Heart left ventricle (tissue), 16 donors: ENCODE measurements around the gene BEND2. TPM values are rescaled to one million over a fixed set of nuclear protein-coding genes. Genes with fewer than 3 reads are reported as not detected.
"Not testable (repeated sequence)": the region's sequence is repeated elsewhere in the genome, so short reads cannot be mapped to it uniquely, and the experiment has no call there.

Experiments
- ATAC-seq, 4 donors: fragments of 200-7000 bp; cut with Tn5 transposase; one replicate each; pipeline ENCODE4 v1.9.1; 2020 to 2022; ENCODE audit warnings: moderate library complexity in 4 of 4, mild to moderate bottlenecking in 3 of 4, moderate number of reproducible peaks in 1 of 4
- DNase-seq, 5 donors: peaks; one replicate each; pipeline ENCODE4 v3.0.0-alpha.2; 2020
- H3K27ac ChIP-seq, 12 donors: fragments of 200-600 bp; sonication (generic) in 4 of 12; one replicate each; pipeline versions ENCODE4 v1.5.0 to v1.8.0; 2016 to 2022; ENCODE audit warnings: mild to moderate bottlenecking in 2 of 12
- H3K27me3 ChIP-seq, 9 donors: fragments of 200-600 bp; sonication (generic) in 2 of 9; one replicate each; pipeline versions ENCODE4 v1.5.1 to v1.8.0; 2016 to 2022; ENCODE audit warnings: mild to moderate bottlenecking in 3 of 9
- H3K36me3 ChIP-seq, 9 donors: fragments of 200-600 bp; sonication (generic) in 2 of 9; one replicate each; pipeline versions ENCODE4 v1.5.0 to v1.8.0; 2018 to 2022; ENCODE audit warnings: mild to moderate bottlenecking in 2 of 9
- H3K4me1 ChIP-seq, 12 donors: fragments of 200-600 bp; sonication (generic) in 4 of 12; one replicate each; pipeline versions ENCODE4 v1.5.0 to v1.8.0; 2016 to 2022; ENCODE audit warnings: mild to moderate bottlenecking in 3 of 12
- H3K4me3 ChIP-seq, 12 donors: fragments of 200-600 bp; sonication (generic) in 4 of 12; one replicate each; pipeline versions ENCODE4 v1.5.0 to v1.8.0; 2017 to 2022; ENCODE audit warnings: mild to moderate bottlenecking in 9 of 12, moderate library complexity in 4 of 12
- H3K9me3 ChIP-seq, 12 donors: fragments of 200-600 bp; sonication (generic) in 4 of 12; one replicate each; pipeline versions ENCODE4 v1.5.0 to v1.8.0; 2016 to 2022; ENCODE audit warnings: mild to moderate bottlenecking in 1 of 12
- POLR2A ChIP-seq, 2 donors: fragments of 450-650 bp; IDR thresholded peaks; one replicate each; pipeline ENCODE4 v1.6.1; 2017; ENCODE audit warnings: antibody characterized with exemption in 2 of 2, mild to moderate bottlenecking in 2 of 2, moderate library complexity in 2 of 2
- WGBS, 4 donors: extraction: QIAGEN DNeasy Blood & Tissue Kit in 2 of 4; methylation state at CpG; one replicate each; pipeline versions ENCODE4 v1.1.5 to v1.1.7; 2013 to 2018; 5-methylcytosine and 5-hydroxymethylcytosine counted together
- intact Hi-C, 10 donors: fragments of 100-400 bp; cut with DNase I; formaldehyde crosslinking; loops; one replicate each; pipeline versions ENCODE4 v1.11.1 to v1.14.2; 2022
- long read RNA-seq, 3 donors: library from polyadenylated mRNA; unstranded; transcript quantifications; one replicate each; pipeline ENCODE4 v2.0.0, GENCODE V29; 2020 to 2021
- polyA plus RNA-seq, 2 donors: library from polyadenylated mRNA; stranded (reverse); fragments of 200-250 nt; gene quantifications; one replicate each; pipeline ENCODE4 v1.2.3, GENCODE V29; 2013
- total RNA-seq, 9 donors: library from RNA; depleted of rRNA in 2 of 9; stranded (reverse); fragments of >200 nt in 2 of 9; fragmentation: NEBNext Ultra II Directional in 3 of 9; extraction: Animal tissue kit (Norgen Biotek cat#: 25700) in 3 of 9; gene quantifications; one replicate each; pipeline versions ENCODE4 v1.1.0 to v1.2.4, GENCODE V29; 2016 to 2023
- TF ChIP-seq, protein P1 (sequence below), 12 donors: fragments of 200-600 bp; sonication (generic) in 4 of 12; IDR thresholded peaks; one replicate each; pipeline versions ENCODE4 v1.5.0 to v1.8.0; 2018 to 2022; ENCODE audit warnings: antibody characterized with exemption in 12 of 12, mild to moderate bottlenecking in 5 of 12
- donor health status: ischemic (EF 13 %, LVEDD 7.1; RV severe dilation, severe dysfunction).
- donor health status: healthy with polysubstance abuse.
- donor health status: DM: no; HTN: yes; CAD: no.
- donor health status: DM: no; HTN: no; CAD: no.
- donor health status: ischemic (EF 25% LVEDD 6.9; RV normal size, moderate dysfunction).
- donor health status: ischemic (EF 25% LVEDD 5.7; RV mildly dilated, moderate dysfunction).
- donor health status: healthy.
- donor health status: DM: yes; HTN: yes; CAD: no.
- donor health status: ischemic (EF 35%, LVEDD 5.7; RV mildly dilated, moderate dysfunction).
- donor health status: nonischemic (EF 11% LVEDD 7.7; RV severe dilation, severe dysfunction).
- donor health status: DM: yes; HTN: yes; CAD: no.
- donor health status: PGD.
- donor health status: ischemic (EF 29% LVEDD 5.4; RV normal size, mild dysfunction).
- donor health status: nonischemic (EF 23%, LVEDD 6.1; RV moderate dilation, normal function).

The BEND2 gene
- under 1 TPM in 2 of 9 donors, not detected in 7; 0.06 to 0.21 TPM for total RNA-seq
- polyA plus RNA-seq: under 1 TPM in 1 of 2 donors, not detected in 1; 0.11 TPM
- long read RNA-seq, donor 1: 0 reads
- long read RNA-seq, donor 2: 0 reads
- long read RNA-seq, donor 3: 0 reads

- 93 to 95% (median 95%) methylated on average over 14 to 19 of the region's 19 CpGs for WGBS, 4 donors
- H3K4me1 ChIP-seq: no peaks in the 10 kb centered on the region
- H3K4me3 ChIP-seq: no peak within 1 kb of the TSS
- no peak for ATAC-seq
- H3K27ac ChIP-seq: no peak within 1 kb of the TSS
- TF ChIP-seq POLR2A (IDR thresholded peaks at IDR 0.05): no peak
- TF ChIP-seq, protein P1, sequence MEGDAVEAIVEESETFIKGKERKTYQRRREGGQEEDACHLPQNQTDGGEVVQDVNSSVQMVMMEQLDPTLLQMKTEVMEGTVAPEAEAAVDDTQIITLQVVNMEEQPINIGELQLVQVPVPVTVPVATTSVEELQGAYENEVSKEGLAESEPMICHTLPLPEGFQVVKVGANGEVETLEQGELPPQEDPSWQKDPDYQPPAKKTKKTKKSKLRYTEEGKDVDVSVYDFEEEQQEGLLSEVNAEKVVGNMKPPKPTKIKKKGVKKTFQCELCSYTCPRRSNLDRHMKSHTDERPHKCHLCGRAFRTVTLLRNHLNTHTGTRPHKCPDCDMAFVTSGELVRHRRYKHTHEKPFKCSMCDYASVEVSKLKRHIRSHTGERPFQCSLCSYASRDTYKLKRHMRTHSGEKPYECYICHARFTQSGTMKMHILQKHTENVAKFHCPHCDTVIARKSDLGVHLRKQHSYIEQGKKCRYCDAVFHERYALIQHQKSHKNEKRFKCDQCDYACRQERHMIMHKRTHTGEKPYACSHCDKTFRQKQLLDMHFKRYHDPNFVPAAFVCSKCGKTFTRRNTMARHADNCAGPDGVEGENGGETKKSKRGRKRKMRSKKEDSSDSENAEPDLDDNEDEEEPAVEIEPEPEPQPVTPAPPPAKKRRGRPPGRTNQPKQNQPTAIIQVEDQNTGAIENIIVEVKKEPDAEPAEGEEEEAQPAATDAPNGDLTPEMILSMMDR (IDR thresholded peaks at IDR 0.05): no peak
- no peaks in the 10 kb centered on the region for H3K27me3 ChIP-seq
- no peaks in the 10 kb centered on the region for H3K36me3 ChIP-seq
- intact Hi-C loops: no loop called here
- peaks cover 0 to 5% (median 0%) of the 10 kb centered on the region in 12 donors for H3K9me3 ChIP-seq
- no peak for DNase-seq
Measured at GRCh38 chrX:18220786-18221185, at the start of gene BEND2. TSS of gene BEND2 (minus strand) at chrX:18220886. CDS start at chrX:18220750, 136 bp downstream.

GRCh38 chrX:18255059-18255458 is 34.4 kb upstream of the BEND2 start:
- WGBS, 4 donors: 83 to 95% (median 93%) methylated on average over 1 of the region's 1 CpG
- no peaks in the 10 kb centered on the region for H3K9me3 ChIP-seq
- intact Hi-C loops: no loop called here
- H3K27ac ChIP-seq: no peak overlapping the region
- H3K27me3 ChIP-seq: no peaks in the 10 kb centered on the region
- no peak for DNase-seq
- ATAC-seq: no peak
- no peak overlapping the region for H3K4me3 ChIP-seq
- TF ChIP-seq, protein P1 (IDR thresholded peaks at IDR 0.05): no peak
- no peak for TF ChIP-seq POLR2A (IDR thresholded peaks at IDR 0.05)
- no peaks in the 10 kb centered on the region for H3K4me1 ChIP-seq
- no peaks in the 10 kb centered on the region for H3K36me3 ChIP-seq

GRCh38 chrX:18252644-18253359 is 32.1 kb upstream of the BEND2 start:
- 42 to 49% (median 46%) methylated on average over 3 of the region's 3 CpGs for WGBS, 4 donors
- no peak overlapping the region for H3K27ac ChIP-seq

DNA sequence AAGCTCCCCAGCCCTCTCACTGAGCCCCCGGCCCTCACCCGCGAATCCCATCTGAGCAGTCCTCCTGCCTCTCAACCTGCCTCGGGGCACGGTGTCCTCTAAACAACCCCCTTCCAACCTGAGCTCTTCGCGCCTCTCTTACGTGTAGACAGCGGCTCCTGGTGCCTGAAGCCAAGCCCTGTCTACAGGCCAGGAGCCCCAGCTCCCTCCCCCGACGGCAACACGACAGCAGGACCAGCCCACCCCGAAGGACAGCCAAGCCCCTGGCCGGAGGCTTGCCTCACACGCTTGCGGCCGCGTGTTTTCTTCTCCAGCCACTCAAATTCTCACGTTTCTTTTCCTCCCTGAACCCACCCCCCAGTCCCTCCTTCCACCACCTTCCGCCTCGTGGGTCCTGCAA is 9.0 kb upstream of the BEND2 start:
- intact Hi-C loops, H3K36me3 ChIP-seq, H3K27me3 ChIP-seq, H3K4me3 ChIP-seq, H3K9me3 ChIP-seq, H3K27ac ChIP-seq, H3K4me1 ChIP-seq, ATAC-seq, DNase-seq: not testable (repeated sequence)
- WGBS, 4 donors: 64 to 76% (median 70%) methylated on average over 18 to 19 of the region's 21 CpGs

More at GRCh38 chrX:18252644-18253359, 32.1 kb upstream of the BEND2 start:
- no peak for ATAC-seq
- intact Hi-C loops: no loop called here
- H3K9me3 ChIP-seq: no peaks in the 10 kb centered on the region
- H3K4me1 ChIP-seq: no peaks in the 10 kb centered on the region
- no peak for DNase-seq
- no peak for TF ChIP-seq POLR2A (IDR thresholded peaks at IDR 0.05)
- H3K4me3 ChIP-seq: no peak overlapping the region
- no peaks in the 10 kb centered on the region for H3K27me3 ChIP-seq
- no peaks in the 10 kb centered on the region for H3K36me3 ChIP-seq

GRCh38 chrX:18228069-18228468 is 7.4 kb upstream of the BEND2 start:
- H3K4me1 ChIP-seq: no peaks in the 10 kb centered on the region
- ATAC-seq: no peak
- DNase-seq: no peak
- peaks cover 0 to 5% (median 0%) of the 10 kb centered on the region in 12 donors for H3K9me3 ChIP-seq
- H3K4me3 ChIP-seq: no peak overlapping the region
- no peaks in the 10 kb centered on the region for H3K27me3 ChIP-seq
- 78 to 86% (median 80%) methylated on average over 13 to 14 of the region's 14 CpGs for WGBS, 4 donors
- H3K36me3 ChIP-seq: no peaks in the 10 kb centered on the region
- H3K27ac ChIP-seq: no peak overlapping the region
- intact Hi-C loops: no loop called here
- no peak for TF ChIP-seq POLR2A (IDR thresholded peaks at IDR 0.05)
- TF ChIP-seq, protein P1 (IDR thresholded peaks at IDR 0.05): no peak
